ENCODE data around the gene PPARGC1A.

Gene PPARGC1A

GRCh38 chr4:23911675-23912455, 22.0 kb upstream of the PPARGC1A start:
- DNase-seq (ENCODE audit: low spot score) = no peak

- DNase-seq (ENCODE audit: low spot score) = no peak
These were observed 19.8 kb upstream of the PPARGC1A start for GRCh38 chr4:23909671-23910070.

DNA sequence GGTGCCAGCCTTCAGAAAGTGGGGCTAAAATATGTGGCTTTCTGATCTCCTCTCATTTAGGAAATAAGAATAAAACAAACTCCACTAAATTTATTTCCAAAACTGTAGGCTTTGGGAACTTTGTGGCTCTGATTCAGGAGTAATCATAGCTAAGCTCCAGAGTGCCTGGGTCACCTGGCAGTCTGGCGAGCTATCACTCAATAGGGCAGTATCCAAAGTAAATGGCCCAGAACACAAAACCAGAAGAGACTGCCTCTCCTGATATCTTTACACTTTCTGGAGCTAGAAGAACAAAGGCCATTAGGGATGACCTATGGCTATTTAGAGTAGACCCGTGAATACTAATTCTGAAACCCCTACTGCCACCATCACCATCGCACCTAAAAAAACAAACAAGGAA, 17.0 kb upstream of the PPARGC1A start:
- no peak for DNase-seq (ENCODE audit: low spot score)

DNA sequence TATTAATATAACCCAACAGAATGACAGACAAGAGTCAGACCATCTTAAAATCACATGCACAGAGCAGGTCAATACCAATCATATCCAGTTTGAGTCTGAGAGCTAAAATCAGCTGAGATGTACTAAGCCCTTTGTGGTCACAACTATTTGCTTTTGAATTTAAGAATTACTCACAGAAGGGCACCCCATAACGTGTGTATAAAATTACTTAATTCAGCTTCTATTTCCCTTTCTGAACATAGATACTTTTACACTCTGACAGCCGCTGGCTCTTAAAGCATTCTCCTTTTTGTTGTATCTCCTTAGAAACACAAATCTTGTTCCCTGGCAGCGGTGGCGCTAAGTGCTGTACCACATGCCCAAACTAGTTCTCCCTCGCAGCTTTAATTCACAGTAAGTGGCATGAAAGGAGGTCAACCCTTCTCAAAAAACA, 14.8 kb upstream of the PPARGC1A start:
- DNase-seq (ENCODE audit: low spot score) = no peak

GRCh38 chr4:23903859-23904438, 14.1 kb upstream of the PPARGC1A start:
- no peak for DNase-seq (ENCODE audit: low spot score)

DNA sequence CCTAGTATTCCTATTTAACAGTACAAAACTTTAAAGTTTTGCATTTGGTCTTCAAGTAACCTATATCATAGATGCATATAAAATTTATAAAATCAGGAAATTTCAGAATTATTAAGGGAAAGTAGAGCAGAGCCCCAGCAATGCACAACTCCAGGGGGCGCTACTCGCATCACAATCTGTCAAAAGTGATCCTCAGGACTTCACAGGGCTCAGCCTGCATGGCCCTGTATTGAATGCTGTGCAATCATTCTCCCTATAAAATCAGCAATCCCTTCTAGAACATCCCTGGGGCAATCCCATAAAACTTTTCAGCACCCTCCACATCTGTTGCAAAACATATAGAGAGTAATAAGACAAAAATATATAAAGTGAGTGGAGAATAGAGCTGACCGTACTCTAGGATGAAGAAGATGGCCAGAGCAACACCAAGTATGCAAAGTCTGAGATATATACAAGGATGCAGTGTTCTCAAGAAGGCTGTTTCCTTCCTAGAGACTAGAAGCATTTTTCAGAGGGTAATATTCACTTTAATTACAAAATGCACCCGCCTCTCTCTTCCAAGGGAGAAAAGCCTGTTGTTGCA, 12.5 kb upstream of the PPARGC1A start:
- no peak for DNase-seq (ENCODE audit: low spot score)

DNA sequence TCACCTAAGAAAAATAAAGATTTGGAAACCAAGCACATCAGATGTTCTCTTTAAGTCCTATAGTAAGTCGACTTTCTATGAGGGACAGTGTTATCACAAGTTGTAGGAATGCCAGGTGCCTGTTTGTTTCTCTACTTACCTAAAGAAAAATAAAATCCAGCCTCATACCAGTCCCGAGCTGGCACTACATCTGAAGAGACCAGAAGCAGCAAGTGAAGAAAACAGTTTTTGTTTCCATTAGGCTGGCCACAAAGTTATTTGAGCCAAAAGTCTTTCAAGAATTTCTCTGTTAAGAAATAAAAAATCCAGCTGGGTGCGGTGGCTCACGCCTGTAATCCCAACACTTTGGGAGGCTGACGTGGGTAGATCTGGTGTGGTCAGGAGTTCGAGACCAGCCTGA, 10.8 kb upstream of the PPARGC1A start:
- no peak for DNase-seq (ENCODE audit: low spot score)

DNA sequence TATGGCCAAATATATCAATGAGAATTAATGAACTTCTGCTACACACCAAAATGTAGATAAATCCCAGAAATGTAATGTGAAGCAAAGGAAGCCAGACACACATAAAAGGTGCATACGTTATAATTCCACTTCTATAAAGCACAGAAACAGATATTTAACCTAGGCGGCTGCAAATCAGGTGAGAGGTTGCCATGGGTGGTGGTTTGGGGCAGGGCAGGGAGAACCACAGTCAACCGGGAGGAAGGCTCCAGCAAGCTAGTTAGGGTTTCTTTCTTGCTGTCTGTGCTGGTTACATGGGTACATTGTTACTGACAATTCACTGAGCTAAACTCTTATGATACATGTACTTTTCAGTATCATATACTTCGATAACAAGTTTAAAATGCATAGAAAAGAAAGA, 9.7 kb upstream of the PPARGC1A start:
- no peak for DNase-seq (ENCODE audit: low spot score)

- no peak for DNase-seq (ENCODE audit: low spot score)
These were observed 7.8 kb upstream of the PPARGC1A start for GRCh38 chr4:23897564-23898109.

DNA sequence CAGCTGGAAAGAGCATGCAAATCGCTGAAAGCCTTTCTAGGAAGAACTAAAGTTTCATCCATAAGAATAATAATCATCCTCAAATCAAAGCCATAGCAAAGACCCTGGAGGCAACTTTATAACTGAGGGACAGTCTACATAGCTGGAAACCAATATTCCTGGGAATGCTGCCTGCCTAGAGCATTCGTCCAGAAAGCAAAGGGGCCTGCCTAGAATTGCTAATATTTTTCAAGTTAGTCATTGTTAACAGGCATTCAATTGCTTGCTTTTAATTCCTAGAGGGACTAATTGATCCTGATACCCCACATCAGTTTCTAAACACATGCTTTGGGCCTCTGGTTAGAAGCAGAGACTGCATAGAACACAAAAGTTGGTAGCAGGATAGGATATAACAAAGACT, 4.2 kb upstream of the PPARGC1A start:
- DNase-seq (ENCODE audit: low spot score) = no peak

GRCh38 chr4:23891064-23891421, 1.2 kb upstream of the PPARGC1A start:
- DNase-seq (ENCODE audit: low spot score) = no peak

DNA sequence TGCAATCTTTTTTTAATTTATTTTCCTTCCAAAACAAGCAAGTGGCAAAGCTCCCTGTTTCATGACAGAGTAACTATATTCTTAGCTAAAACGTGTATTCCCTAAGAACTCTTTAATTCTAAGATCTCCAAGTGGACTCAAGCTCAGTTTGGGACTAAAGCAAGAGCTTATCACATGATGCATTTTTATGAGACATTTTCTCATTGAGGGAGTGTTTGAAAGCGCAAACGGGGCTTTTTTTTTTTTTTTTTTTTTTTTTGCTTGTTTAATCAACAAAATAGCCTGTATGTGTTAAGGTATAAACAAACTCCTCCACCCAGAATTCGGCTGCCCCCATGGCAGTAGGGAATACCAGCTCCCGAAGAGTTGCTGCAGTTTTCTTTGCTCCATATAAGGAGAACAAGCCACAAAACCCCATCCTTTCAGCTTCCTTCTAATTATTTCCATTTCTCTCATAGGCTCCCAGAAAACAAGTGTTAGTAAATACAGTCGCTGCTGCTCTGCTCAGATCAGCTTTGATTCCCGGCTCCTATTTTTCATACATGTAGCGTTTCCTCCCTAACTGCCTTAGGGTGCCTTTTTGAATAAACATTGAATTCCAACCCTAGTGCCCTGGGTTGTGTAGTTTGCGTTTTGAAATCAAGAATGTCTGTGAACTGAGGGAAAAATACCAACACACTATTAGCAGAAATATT, 669 bp upstream of the PPARGC1A start:
- DNase-seq (ENCODE audit: low spot score) = no peak

- DNase-seq (ENCODE audit: low spot score) = no peak
These were observed 456 bp downstream of the PPARGC1A start for GRCh38 chr4:23889391-23889790.

DNA sequence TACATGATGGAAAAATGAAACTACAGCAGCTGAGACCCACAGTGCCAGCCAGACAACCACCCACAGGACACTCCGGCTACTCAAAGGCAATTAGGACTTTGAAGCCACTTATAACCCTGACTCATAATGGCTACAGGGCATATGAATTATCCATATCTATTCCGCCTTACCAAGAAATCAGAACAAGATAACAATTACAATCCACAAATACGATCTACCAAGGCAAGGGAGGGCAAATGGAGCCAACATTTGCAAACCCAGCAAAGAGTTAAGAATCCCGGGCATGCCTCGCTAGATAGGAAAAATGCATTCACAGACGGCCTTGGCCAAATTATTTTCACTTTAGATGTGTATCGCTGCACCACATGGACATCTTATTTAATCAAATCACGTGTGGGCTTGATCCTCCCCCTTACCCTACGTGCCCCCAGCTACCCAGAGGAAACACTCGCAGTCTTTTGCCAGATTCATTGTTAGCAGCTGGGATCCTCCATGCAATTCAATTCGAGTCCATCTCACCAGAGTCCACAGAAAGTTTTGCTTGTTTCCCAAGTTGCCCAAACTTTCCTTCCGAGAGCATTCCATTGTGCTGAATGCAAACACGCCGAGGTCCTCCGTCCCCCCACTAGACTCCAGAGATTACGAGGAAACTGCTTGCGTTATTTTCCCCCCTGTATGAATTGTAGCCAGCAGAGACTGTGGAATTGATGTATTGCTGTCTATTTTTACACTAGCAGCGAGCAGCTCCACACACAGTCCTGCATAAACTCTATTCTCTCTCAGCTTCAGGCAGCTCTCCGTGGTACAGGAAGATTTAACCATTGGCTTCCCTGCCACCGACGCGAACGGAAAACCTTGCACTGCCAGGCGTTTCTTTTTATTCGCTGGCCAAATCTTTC, 1.2 kb downstream of the PPARGC1A start:
- DNase-seq (ENCODE audit: low spot score) = no peak

DNA sequence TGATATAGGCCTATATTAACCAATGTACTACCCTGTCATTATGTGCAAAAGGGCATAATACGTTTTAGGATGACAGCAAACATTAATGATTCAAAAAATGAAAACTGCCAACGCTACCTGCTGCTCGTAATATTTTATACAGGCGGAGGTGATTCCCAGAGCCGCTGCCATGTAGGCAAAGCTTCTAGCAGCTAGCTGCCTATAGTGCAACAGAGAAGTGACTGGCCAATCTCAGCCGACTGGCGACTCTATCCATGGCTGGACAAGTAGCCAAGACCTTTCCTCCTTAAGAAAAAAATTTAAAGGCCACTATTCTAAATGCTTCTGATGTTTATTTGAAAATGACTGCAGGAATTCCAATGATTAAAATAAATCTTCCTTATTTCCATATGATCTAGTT, 1.9 kb downstream of the PPARGC1A start:
- DNase-seq (ENCODE audit: low spot score) = no peak

DNA sequence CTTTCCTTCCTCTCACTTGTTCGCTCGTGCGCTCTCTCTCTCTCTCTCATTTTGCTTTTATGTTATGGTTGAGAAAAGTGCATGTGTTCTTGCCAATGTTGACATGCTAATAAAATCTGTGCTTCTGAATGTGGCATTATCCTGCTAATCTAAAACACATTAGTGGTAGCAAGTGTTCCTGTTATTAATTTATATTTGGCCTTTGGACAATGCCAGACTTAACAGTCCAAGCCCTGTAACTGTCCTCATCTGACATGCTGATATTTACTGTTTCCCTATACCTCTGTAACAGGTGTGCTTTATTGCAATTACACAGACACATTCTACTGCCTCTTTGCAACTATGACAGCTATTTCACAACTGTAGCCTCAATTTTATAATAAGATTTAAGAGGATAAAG, 2.7 kb downstream of the PPARGC1A start:
- DNase-seq (ENCODE audit: low spot score) = no peak

DNA sequence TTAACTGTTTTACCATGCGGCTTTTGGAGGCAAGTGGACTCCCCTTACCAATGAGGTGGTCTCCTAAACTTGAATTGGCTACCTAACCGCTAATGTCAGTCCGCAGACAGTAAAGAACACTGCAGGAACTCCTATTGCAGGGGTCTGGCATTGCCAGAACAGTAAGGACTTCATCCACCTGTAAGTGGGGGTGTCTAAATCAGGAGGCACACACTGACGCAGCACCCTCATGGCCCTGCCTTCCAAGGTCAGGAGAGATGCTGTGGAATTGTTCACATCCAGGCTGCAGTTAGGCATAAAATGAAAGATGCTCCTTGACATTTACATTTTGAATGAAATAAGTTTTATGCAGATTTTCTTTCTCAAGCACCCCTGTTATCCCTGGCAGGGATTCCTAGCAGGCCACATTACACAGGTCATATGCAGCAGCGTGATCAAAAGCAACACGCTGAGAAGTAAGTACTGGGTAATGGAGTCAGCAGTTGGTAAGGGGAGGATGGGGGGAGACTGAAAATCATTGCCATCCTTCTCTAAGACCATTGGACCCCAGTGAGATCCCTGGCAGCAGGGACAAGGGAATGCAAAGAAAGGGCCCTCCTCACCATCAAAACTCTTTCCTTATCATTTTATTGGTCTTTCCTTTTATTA, 3.8 kb downstream of the PPARGC1A start:
- no peak for DNase-seq (ENCODE audit: low spot score)

DNA sequence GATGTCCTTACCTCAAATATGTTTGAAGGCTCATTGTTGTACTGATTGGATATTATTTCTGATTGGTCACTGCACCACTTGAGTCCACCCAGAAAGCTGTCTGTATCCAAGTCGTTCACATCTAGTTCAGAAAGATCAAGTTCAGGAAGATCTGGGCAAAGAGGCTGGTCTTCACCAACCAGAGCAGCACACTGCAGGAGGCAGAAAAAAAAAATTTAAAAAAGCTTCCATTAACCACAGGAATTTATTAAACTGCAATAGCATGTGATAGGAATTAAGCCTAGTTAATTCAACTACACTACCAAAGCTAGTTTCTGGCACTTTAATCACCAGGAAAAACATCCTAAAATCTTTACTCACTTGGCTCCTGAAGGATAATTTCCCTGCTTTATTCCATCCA, 5.1 kb downstream of the PPARGC1A start:
- no peak for DNase-seq (ENCODE audit: low spot score)

DNA sequence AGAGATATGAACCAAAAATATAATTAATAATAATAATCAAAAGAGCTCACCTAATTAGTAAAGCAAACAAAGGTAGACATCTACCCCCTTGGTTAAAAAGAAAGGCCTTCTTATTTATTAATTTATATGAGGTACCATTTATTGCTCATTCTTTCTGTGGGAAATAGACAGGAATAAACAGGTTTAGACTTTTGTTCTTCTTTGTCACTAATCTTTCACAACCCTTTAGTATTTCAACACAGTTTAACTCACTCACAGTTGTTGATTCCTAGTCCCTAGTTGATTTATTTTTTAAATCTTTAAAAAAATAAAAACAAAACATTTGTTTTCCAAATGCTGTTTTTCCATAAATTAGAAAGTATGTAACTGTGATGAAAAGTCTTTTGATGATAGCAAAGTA, 5.6 kb downstream of the PPARGC1A start:
- DNase-seq (ENCODE audit: low spot score) = no peak

DNA sequence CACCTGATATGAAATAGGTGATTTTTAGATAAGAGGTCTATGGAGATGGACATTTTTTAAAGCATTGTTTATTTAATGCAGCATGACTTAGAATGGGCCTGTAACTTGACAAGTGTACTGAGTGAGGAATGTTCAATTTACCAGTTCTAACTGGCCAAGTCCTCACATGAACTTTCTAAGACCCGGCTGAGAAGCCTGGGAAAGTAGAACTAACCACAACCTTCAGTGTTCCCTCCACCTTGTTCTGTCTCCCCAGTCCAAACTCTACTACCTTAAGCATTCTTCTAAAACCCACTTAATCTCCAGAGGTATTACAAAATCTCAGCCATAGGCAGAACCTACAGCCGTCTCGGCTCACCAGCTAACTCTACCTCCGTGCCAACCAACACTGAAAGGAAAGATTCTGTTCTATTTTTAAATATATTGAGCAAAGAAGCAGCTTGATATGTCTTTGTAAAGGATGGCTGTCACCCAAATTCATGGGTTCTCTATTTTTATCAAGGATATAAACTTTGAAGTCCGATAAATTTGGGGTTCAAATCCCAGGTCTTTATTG, 6.8 kb downstream of the PPARGC1A start:
- no peak for DNase-seq (ENCODE audit: low spot score)

Data from hematopoietic multipotent progenitor cell treated with erythropoietin and hydrocortisone succinate and interleukin-3 and kit ligand, for 15 days (in vitro differentiated cells).